B cell (primary cell): ENCODE measurements around the gene RASA2. TPM values are rescaled to one million over a fixed set of nuclear protein-coding genes. Genes with fewer than 3 reads are reported as not detected.

Source experiments
- ATAC-seq: fragments of 200-7000 bp; cut with Tn5 transposase; one replicate; pipeline ENCODE4 v1.10.0; 2021; ENCODE audit warnings: low read depth, mild to moderate bottlenecking, moderate number of reproducible peaks, moderate library complexity
- CTCF ChIA-PET: fragments of 350-600 bp; sonication (Branson Sonifier 250); formaldehyde crosslinking; loops from one replicate; lab custom pipeline; 2021; ENCODE audit warnings: antibody characterized with exemption, inconsistent platforms; lab: Charles Lee
- POLR2A ChIA-PET: fragments of 350-600 bp; sonication (Branson Sonifier 250); formaldehyde crosslinking; loops from one replicate; lab custom pipeline; 2021; ENCODE audit warnings: antibody characterized with exemption; lab: Charles Lee
- DNase-seq: peaks from one replicate; pipeline ENCODE4 v3.0.0; 2013
- H2AFZ ChIP-seq: 2 replicates; pipeline ENCODE4 v1.6.1; 2012; ENCODE audit warnings: mild to moderate bottlenecking, low read depth, low read length; ENCODE audit not compliant: insufficient read depth, poor library complexity, severe bottlenecking
- H3K27ac ChIP-seq, 2 donors: 1 replicate in 1 of 2; 2 replicates in 1 of 2; pipeline ENCODE4 v1.5.1; 2012 to 2013; ENCODE audit warnings: low read length in 2 of 2, mild to moderate bottlenecking in 2 of 2, moderate library complexity in 1 of 2
- H3K27me3 ChIP-seq, 4 experiments: fragments of 200-600 bp in 1 of 4; sonication (generic) in 1 of 4; replicated peaks in 1 of 4; 1 replicate in 2 of 4; 2 replicates in 2 of 4; pipeline versions ENCODE4 v1.6.1 to v1.7.0; 2013 to 2016; ENCODE audit warnings: low read length in 3 of 4, mild to moderate bottlenecking in 2 of 4, mixed read lengths in 1 of 4, moderate library complexity in 1 of 4; ENCODE audit not compliant: insufficient read depth in 4 of 4, control insufficient read depth in 3 of 4; ENCODE audit errors: control extremely low read depth in 1 of 4
- H3K36me3 ChIP-seq, 2 experiments: replicated peaks in 1 of 2; 1 replicate in 1 of 2; 2 replicates in 1 of 2; pipeline versions ENCODE4 v1.6.1 to v1.7.1; 2013; ENCODE audit warnings: low read length in 1 of 2; ENCODE audit not compliant: insufficient read depth in 2 of 2, control insufficient read depth in 1 of 2; ENCODE audit errors: control extremely low read depth in 1 of 2, extremely low read depth in 1 of 2
- H3K4me1 ChIP-seq, 2 donors: fragments of 200-600 bp in 1 of 2; sonication (generic) in 1 of 2; 1 replicate in 1 of 2; 2 replicates in 1 of 2; pipeline versions ENCODE4 v1.5.1 to v1.6.1; 2013 to 2017; ENCODE audit warnings: low read length in 2 of 2; ENCODE audit not compliant: control insufficient read depth in 2 of 2, insufficient read depth in 2 of 2
- H3K4me2 ChIP-seq: replicated peaks from 2 replicates; pipeline ENCODE3; 2012; ENCODE audit warnings: mild to moderate bottlenecking, low read depth, low read length; ENCODE audit not compliant: poor library complexity, severe bottlenecking
- H3K4me3 ChIP-seq, 5 experiments: fragments of 200-600 bp in 1 of 5; sonication (generic) in 1 of 5; 1 replicate in 3 of 5; 2 replicates in 2 of 5; pipeline versions ENCODE4 v1.5.1 to v1.7.0; 2011 to 2016; ENCODE audit warnings: low read length in 4 of 5, mild to moderate bottlenecking in 4 of 5, low read depth in 2 of 5, control low read depth in 1 of 5, moderate library complexity in 1 of 5; ENCODE audit not compliant: insufficient read depth in 1 of 5; ENCODE audit errors: control extremely low read depth in 1 of 5, extremely low read depth in 1 of 5
- H3K79me2 ChIP-seq: fragments of 200-600 bp; sonication (generic); one replicate; pipeline ENCODE4 v1.6.0; 2016; ENCODE audit warnings: low read length; ENCODE audit not compliant: control insufficient read depth, insufficient read depth
- H3K9ac ChIP-seq: fragments of 200-600 bp; sonication (generic); 2 replicates; pipeline ENCODE4 v1.6.1; 2017; ENCODE audit warnings: mild to moderate bottlenecking, low read length, moderate library complexity
- H3K9me3 ChIP-seq, 3 donors: one replicate each; pipeline versions ENCODE4 v1.6.1 to v1.7.1; 2013; ENCODE audit warnings: low read length in 2 of 3; ENCODE audit not compliant: control insufficient read depth in 2 of 3, insufficient read depth in 1 of 3; ENCODE audit errors: control extremely low read depth in 1 of 3
- H4K20me1 ChIP-seq: 2 replicates; pipeline ENCODE4 v1.6.0; 2012; ENCODE audit warnings: mild to moderate bottlenecking, low read length; ENCODE audit not compliant: insufficient read depth, control insufficient read depth, poor library complexity, severe bottlenecking
- H3K27ac Mint-ChIP-seq: one replicate; pipeline ENCODE4 v1.8.0; 2021; ENCODE audit warnings: mixed read lengths
- H3K27me3 Mint-ChIP-seq: one replicate; pipeline ENCODE4 v1.8.0; 2021; ENCODE audit warnings: mixed read lengths
- H3K4me1 Mint-ChIP-seq: one replicate; pipeline ENCODE4 v1.8.0; 2021; ENCODE audit warnings: mixed read lengths
- H3K4me3 Mint-ChIP-seq: one replicate; pipeline ENCODE4 v1.8.0; 2021; ENCODE audit warnings: mixed read lengths
- H3K9me3 Mint-ChIP-seq: one replicate; pipeline ENCODE4 v1.8.0; 2022; ENCODE audit warnings: mixed read lengths; ENCODE audit not compliant: insufficient read depth
- EZH2 ChIP-seq: IDR thresholded peaks from 2 replicates; pipeline ENCODE4 v1.6.1; 2012; ENCODE audit warnings: borderline replicate concordance, low read depth, mild to moderate bottlenecking, moderate library complexity, low read length; ENCODE audit not compliant: insufficient read depth, poor library complexity, severe bottlenecking
- WGBS: methylation state at CpG from one replicate; pipeline ENCODE4 v1.1.5; 2013; ENCODE audit warnings: missing lambda C conversion rate; ENCODE audit not compliant: insufficient coverage; 5-methylcytosine and 5-hydroxymethylcytosine counted together
- intact Hi-C: fragments of 100-400 bp; cut with micrococcal nuclease; formaldehyde crosslinking; loops from one replicate; pipeline ENCODE4 v1.10.0; 2022
- polyA plus RNA-seq: library from polyadenylated mRNA; depleted of rRNA; stranded (reverse); fragments of >200 nt; gene quantifications from 2 replicates; pipeline ENCODE4 v1.2.3, GENCODE V29; 2012
- total RNA-seq, 2 donors: library from RNA; stranded (reverse); fragments of 120-200 nt in 1 of 2; gene quantifications; 1 replicate in 1 of 2; 2 replicates in 1 of 2; pipeline versions ENCODE4 v1.2.3 to v1.2.4, GENCODE V29; 2013 to 2022
- TF ChIP-seq, protein P1 (sequence below): fragments of 200-600 bp; IDR thresholded peaks from one replicate; pipeline ENCODE4 v1.8.0; 2022; ENCODE audit warnings: antibody characterized with exemption, mild to moderate bottlenecking

The RASA2 gene
- total and polyA plus RNA-seq, 2 donors (not counting 1 experiment from before 2014, with no cell fraction given), result 12.3 to 47.7 TPM

DNA sequence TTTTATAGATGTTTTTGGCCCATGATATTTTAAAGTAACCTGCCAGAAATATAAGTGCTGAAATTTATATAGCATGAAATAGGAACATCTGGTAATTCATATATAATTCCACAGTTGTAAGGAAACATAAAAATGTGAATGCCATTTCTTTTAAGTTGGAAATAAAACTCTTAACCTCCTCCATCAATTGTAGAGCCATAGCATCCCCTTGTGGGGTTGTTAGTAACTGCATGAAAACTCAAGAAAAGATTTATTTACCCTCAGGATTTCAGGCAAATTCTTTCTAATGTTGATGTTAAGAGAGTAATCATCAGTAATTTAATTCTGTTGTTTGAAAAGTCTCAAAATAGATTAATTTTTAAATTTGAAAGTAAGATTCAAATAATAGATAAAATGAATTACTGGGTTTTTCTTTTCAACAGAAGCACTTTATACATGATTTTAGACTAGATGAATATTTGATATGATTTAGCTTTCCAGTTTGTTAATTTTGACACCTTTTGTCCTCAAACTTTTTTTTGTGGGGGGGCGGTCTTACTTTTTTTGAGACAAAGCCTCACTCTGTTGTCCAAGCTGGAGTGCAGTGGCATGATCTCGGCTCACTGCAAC lies 74.7 kb downstream of the RASA2 start:
- H3K27ac Mint-ChIP-seq, result no peak overlapping the region
- no peak overlapping the region for H3K4me3 Mint-ChIP-seq
- H4K20me1 ChIP-seq, result peaks cover 6% of the 10 kb centered on the region
- peaks cover 15% of the 10 kb centered on the region for H3K79me2 ChIP-seq
- H3K9me3 ChIP-seq, result no peaks in the 10 kb centered on the region
- H3K27me3 Mint-ChIP-seq, result no peaks in the 10 kb centered on the region
- 93% methylated on average over 2 of the region's 2 CpGs for WGBS
- peak; percentile 75 for DNase-seq
- intact Hi-C loops, result loop anchor here (1.0 to 2.0 kb wide), 4 partner anchors 87 to 259 kb away; no protein-coding TSS in a partner anchor
- H3K4me1 Mint-ChIP-seq, result peaks cover 6% of the 10 kb centered on the region
- no peak overlapping the region for H3K9ac ChIP-seq
- H3K36me3 ChIP-seq, result peaks cover 22 to 42% of the 10 kb centered on the region in 2 experiments
- TF ChIP-seq, protein P1, sequence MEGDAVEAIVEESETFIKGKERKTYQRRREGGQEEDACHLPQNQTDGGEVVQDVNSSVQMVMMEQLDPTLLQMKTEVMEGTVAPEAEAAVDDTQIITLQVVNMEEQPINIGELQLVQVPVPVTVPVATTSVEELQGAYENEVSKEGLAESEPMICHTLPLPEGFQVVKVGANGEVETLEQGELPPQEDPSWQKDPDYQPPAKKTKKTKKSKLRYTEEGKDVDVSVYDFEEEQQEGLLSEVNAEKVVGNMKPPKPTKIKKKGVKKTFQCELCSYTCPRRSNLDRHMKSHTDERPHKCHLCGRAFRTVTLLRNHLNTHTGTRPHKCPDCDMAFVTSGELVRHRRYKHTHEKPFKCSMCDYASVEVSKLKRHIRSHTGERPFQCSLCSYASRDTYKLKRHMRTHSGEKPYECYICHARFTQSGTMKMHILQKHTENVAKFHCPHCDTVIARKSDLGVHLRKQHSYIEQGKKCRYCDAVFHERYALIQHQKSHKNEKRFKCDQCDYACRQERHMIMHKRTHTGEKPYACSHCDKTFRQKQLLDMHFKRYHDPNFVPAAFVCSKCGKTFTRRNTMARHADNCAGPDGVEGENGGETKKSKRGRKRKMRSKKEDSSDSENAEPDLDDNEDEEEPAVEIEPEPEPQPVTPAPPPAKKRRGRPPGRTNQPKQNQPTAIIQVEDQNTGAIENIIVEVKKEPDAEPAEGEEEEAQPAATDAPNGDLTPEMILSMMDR, result peak; percentile 100
- TF ChIP-seq EZH2, result no peak
- peaks cover 11 to 13% of the 10 kb centered on the region in 2 donors for H3K4me1 ChIP-seq
- no peaks in the 10 kb centered on the region for H3K9me3 Mint-ChIP-seq
- no peak overlapping the region for H2AFZ ChIP-seq
- H3K27ac ChIP-seq, result peak overlapping the region in 1 of 2 donors; percentile 41
- peak; percentile 54 for ATAC-seq
- no peaks in the 10 kb centered on the region for H3K27me3 ChIP-seq
- H3K4me2 ChIP-seq, result no peak overlapping the region
- ChIA-PET CTCF (interaction anchor here (1.1 to 19.4 kb wide), 23 partner anchors 9 to 257 kb away, joined by 3 to 409 read pairs (median 6); partner anchors contain the start of gene RASA2), POLR2A (no interaction called here)
- no peak overlapping the region for H3K4me3 ChIP-seq

DNA sequence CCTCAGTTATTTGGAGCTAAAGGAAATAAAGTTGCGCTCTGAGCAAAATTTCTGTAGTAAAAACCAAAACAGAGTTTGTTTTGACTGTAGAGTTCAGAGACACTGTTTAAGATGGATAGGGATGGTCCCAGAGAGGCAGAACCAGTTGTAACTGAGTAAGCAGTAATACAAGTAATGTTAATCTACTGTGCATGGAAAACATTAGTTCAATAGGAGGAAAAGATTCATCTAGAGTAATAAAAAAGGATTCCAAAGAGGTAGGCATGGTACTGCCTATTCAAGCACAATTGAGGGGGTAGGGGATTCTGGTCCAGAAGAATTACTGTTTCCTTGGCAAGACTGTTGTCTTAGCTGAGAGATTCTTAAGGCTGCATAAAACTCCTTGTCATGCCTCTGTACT lies 77.4 kb downstream of the RASA2 start:
- intact Hi-C loops, result no loop called here
- no peak for DNase-seq
- Mint-ChIP-seq H3K4me1 (peaks cover 5% of the 10 kb centered on the region), H3K27me3 (no peaks in the 10 kb centered on the region), H3K27ac (no peak overlapping the region), H3K4me3 (no peak overlapping the region), H3K9me3 (no peaks in the 10 kb centered on the region)
- TF ChIP-seq, protein P1, result no peak
- no peak for ATAC-seq
- no peaks in the 10 kb centered on the region for H3K9me3 ChIP-seq
- ChIA-PET CTCF (interaction anchor here (0.7 to 19.4 kb wide), 4 partner anchors 91 to 350 kb away, joined by 3 to 409 read pairs (median 36); no protein-coding TSS in a partner anchor), POLR2A (no interaction called here)
- H3K4me2 ChIP-seq, result no peak overlapping the region
- no peaks in the 10 kb centered on the region for H3K27me3 ChIP-seq
- H3K9ac ChIP-seq, result no peak overlapping the region
- H3K4me1 ChIP-seq, result no peaks in the 10 kb centered on the region
- no peak overlapping the region for H3K4me3 ChIP-seq
- peaks cover 21 to 34% of the 10 kb centered on the region in 2 experiments for H3K36me3 ChIP-seq
- peaks cover 6% of the 10 kb centered on the region for H4K20me1 ChIP-seq
- no CpG with 5 or more reads among the region's 1 CpG for WGBS
- peaks cover 15% of the 10 kb centered on the region for H3K79me2 ChIP-seq
- no peak overlapping the region for H2AFZ ChIP-seq
- H3K27ac ChIP-seq, result no peak overlapping the region
